GM15510 (cell line): ENCODE results near the gene GFRA4.

ENCODE experiments used
- POLR2A ChIP-seq: IDR thresholded peaks from 3 replicates; pipeline ENCODE4 v1.6.1; 2011; ENCODE audit warnings: borderline replicate concordance; ENCODE audit not compliant: insufficient read length; ENCODE audit errors: extremely low read depth

Gene GFRA4

GRCh38 chr20:3652676-3653596, 10.3 kb downstream of the GFRA4 start:
- TF ChIP-seq POLR2A: no peak

DNA sequence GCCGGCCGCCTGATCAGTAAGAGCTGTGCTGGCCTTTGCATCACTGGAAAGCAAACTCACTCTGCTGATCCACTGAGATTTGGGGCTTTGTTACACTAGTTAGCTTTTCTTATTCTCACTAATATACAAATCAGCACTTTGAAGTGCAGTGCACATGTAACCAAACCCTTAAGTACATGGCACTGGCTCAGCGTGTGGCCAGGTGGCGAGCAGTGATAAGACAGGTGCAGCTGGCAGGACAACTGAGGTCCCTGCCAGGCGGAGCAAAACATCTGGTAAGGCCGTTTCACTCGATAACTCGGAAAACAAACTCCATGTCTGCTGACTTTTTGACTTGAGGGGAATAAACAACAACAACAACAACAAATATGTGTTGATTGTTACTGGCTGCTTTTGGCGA, 11.0 kb downstream of the GFRA4 start:
- TF ChIP-seq POLR2A: no peak

GRCh38 chr20:3651204-3651962, 11.8 kb downstream of the GFRA4 start:
- no peak for TF ChIP-seq POLR2A

DNA sequence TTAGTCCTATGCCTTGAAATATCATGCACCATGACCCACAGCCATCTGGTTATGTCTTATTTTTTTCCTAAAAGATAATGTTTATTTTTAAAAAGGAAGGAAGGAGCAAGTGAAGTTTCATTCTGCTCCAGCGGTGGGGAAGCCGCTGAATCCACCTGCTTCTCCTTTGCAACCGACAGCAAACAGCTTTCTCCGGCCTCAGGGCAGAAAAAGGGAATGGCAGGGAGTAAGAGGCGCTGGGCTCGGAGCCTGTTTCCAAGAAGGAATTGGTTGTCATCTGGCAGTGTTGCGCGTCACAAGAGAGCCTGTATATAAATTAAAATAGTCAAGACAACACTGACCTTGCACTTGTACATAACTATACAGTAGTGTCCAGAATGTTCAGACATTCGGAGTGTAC, 14.2 kb downstream of the GFRA4 start:
- no peak for TF ChIP-seq POLR2A

- no peak for TF ChIP-seq POLR2A
Measured at GRCh38 chr20:3647473-3647872, 15.7 kb downstream of the GFRA4 start.

DNA sequence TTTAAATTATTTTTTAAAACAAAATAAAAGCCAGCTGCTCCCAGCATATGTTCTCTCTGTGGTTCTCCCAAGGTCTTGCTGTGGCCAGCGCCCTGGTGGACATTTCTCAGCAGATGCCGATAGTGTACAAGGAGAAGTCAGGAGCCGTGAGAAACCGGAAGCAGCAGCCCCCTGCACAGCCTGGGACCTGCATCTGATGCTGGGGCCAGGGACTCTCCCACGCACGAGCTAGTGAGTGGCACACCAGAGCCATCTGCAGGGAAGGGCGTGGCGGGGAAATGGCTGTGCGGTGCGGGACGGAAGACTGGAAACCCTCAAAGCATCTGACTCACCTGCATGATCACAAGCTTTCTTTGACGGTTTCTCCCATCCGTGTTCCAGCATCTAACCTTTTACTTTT, 16.5 kb downstream of the GFRA4 start:
- TF ChIP-seq POLR2A: no peak

GRCh38 chr20:3646067-3646440, 17.1 kb downstream of the GFRA4 start:
- no peak for TF ChIP-seq POLR2A

DNA sequence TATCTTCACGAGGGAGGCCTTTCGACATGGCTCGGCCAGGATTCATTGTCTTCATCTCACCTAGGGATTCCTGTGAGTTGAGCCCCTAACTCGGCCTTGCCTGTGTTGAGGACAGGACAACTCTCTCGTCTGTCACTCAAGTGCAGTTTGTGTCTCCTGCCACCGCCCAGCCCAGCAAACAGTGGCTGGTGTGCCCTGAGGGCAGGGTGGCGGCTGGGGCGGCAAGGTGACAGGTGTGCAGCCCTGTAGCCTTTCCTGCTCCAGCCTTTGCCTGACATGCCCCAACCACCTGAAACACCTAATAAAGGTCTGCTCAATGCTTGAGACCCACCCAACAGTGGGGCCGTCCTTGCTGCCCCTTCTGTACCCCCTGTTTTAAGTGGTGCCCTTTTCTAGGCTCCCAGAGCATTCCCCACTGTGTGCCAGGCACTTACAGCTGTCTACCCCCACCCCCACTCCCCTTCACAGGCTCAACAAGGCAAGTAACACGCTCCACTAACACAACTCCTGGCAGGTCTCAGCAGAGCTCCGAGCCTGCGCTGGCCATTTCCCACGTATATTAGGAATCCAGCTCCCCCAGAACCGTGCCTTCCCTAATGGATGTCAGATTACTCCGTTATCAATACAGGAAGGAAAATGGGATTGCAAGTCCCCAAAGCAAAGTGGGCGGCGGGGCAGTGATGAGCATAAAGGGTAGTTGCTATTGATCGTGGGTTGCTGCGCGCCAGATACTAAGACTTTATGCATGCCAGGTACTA, 17.7 kb downstream of the GFRA4 start:
- TF ChIP-seq POLR2A: no peak

- no peak for TF ChIP-seq POLR2A
Measured at GRCh38 chr20:3640259-3640658, 22.9 kb downstream of the GFRA4 start.

DNA sequence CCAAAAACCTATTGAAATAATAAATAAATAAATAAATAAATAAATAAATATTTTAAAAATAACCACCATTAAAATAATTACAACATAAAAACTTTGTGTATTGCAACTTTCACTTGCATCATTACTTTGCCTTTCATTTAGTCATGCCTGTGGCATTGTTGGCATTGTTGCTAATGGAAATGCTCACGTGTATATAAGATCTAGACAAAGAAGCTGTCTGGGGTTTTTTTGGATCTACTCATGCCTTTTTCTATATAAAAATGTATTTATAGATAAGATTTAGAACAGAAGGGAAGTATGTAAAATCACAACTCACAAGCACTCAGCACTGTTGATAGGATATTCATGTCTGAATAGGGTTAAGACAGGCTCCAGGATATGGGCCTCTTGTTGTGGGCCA, 27.9 kb downstream of the GFRA4 start:
- no peak for TF ChIP-seq POLR2A

GRCh38 chr20:3633913-3634478, 29.2 kb downstream of the GFRA4 start:
- TF ChIP-seq POLR2A: no peak

- no peak for TF ChIP-seq POLR2A
Measured at GRCh38 chr20:3632311-3633004, 30.7 kb downstream of the GFRA4 start.

- no peak for TF ChIP-seq POLR2A
Measured at GRCh38 chr20:3631534-3631933, 31.7 kb downstream of the GFRA4 start.

DNA sequence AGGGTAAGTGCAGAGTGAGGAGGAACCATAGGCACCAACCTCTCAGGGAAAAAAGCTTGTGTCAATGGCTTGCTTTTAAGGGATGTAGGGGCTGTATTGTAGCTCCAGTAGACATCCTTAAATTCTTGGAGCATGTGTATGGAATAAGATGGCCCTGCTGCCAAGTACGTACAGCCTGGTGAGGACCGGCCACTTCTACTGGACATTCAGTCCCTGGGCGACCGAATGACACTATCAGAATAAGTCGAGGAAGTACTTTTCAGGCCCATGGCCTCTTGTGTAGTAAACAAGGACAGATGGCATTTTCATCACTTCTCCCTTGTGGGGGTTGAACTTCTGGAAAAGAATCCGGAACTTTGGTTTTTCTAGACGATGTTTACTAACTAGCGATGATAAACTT, 32.8 kb downstream of the GFRA4 start:
- no peak for TF ChIP-seq POLR2A

DNA sequence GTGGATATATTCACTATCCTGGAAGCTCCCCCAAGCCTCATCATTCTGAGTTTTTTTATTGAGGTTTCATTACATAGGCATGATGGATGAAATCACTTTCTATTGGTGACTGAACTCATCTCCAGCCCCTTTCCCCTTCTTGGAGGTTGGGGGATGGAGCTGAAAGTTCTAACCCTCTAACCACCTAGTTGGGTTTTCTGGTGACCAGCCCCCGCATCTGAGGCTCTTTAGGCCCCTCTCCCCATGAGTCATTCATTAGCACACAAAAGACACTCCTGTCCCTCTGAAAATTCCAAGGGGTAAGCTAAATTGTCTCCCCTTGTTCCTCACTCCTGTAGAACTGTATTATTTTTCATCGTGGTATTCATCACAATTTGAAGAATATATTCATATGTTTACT, 33.3 kb downstream of the GFRA4 start:
- no peak for TF ChIP-seq POLR2A
